Stimulated activated CD4-positive, alpha-beta T cell treated with anti-CD3 and anti-CD28 coated beads, Interleukin-1b, Interleukin-23, amount 100 ng/mL, for 24 hours (primary cell): ENCODE data around the gene RNF212.

Experiments used
- DNase-seq, 4 experiments: peaks; one replicate each; pipeline ENCODE4 v3.0.0-alpha.2; 2020; ENCODE audit warnings: low read depth in 4 of 4, low spot score in 1 of 4

The RNF212 gene

GRCh38 chr4:1115528-1116293 lies 2.3 kb upstream of the RNF212 start:
- DNase-seq: no peak

- DNase-seq: no peak
Observed at GRCh38 chr4:1112821-1113182, 562 bp downstream of the RNF212 start.

GRCh38 chr4:1112174-1112820 lies 1.1 kb downstream of the RNF212 start:
- no peak for DNase-seq

- DNase-seq: no peak
Observed at GRCh38 chr4:1111259-1111809, 2.0 kb downstream of the RNF212 start.

GRCh38 chr4:1109898-1110506 lies 3.4 kb downstream of the RNF212 start:
- DNase-seq: no peak

- DNase-seq: no peak
Observed at GRCh38 chr4:1109333-1109732, 4.0 kb downstream of the RNF212 start.

- DNase-seq: no peak
Observed at GRCh38 chr4:1105662-1106061, 7.7 kb downstream of the RNF212 start.

- no peak for DNase-seq
Observed at GRCh38 chr4:1105067-1105466, 8.3 kb downstream of the RNF212 start.

GRCh38 chr4:1104647-1105046 lies 8.7 kb downstream of the RNF212 start:
- DNase-seq: no peak

GRCh38 chr4:1099684-1100335 lies 13.6 kb downstream of the RNF212 start:
- no peak for DNase-seq

GRCh38 chr4:1099270-1099669 lies 14.1 kb downstream of the RNF212 start:
- DNase-seq: no peak

- no peak for DNase-seq
Observed at GRCh38 chr4:1098311-1098925, 14.9 kb downstream of the RNF212 start.

GRCh38 chr4:1097553-1097952 lies 15.8 kb downstream of the RNF212 start:
- no peak for DNase-seq

- DNase-seq: no peak
Observed at GRCh38 chr4:1096841-1097240, 16.5 kb downstream of the RNF212 start.

- DNase-seq: no peak
Observed at GRCh38 chr4:1094336-1094690, 19.1 kb downstream of the RNF212 start.

- DNase-seq: no peak
Observed at GRCh38 chr4:1093391-1094335, 19.7 kb downstream of the RNF212 start.

GRCh38 chr4:1092983-1093361 lies 20.4 kb downstream of the RNF212 start:
- no peak for DNase-seq

GRCh38 chr4:1092026-1092982 lies 21.1 kb downstream of the RNF212 start:
- no peak for DNase-seq

GRCh38 chr4:1091561-1091995 lies 21.8 kb downstream of the RNF212 start:
- no peak for DNase-seq
